COR-L47 (cell line): ENCODE data around the gene GOLGA6D.
"Not testable (repeated sequence)": the region's sequence is repeated elsewhere in the genome, so short reads cannot be mapped to it uniquely, and the experiment has no call there.

Experiments
- DNase-seq: peaks from one replicate; lab custom pipeline; 2025; lab: John Stamatoyannopoulos, UW

The GOLGA6D gene

GRCh38 chr15:75282572-75282971 lies at the start of gene GOLGA6D:
TSS of gene GOLGA6D (plus strand) at chr15:75282835. CDS start at chr15:75282876, 41 bp downstream.
- DNase-seq = not testable (repeated sequence)

- no peak for DNase-seq
These were observed 49.0 kb upstream of the GOLGA6D start for GRCh38 chr15:75233504-75234190.

GRCh38 chr15:75234191-75234810 lies 48.3 kb upstream of the GOLGA6D start:
- DNase-seq = no peak

- DNase-seq = no peak
These were observed 47.5 kb upstream of the GOLGA6D start for GRCh38 chr15:75235051-75235673.

GRCh38 chr15:75235760-75236729 lies 46.6 kb upstream of the GOLGA6D start:
- DNase-seq = no peak

- no peak for DNase-seq
These were observed 45.2 kb upstream of the GOLGA6D start for GRCh38 chr15:75237316-75237982.

GRCh38 chr15:75238150-75238549 lies 44.5 kb upstream of the GOLGA6D start:
- no peak for DNase-seq

- DNase-seq = not testable (repeated sequence)
These were observed 36.9 kb upstream of the GOLGA6D start for GRCh38 chr15:75245741-75246140.

- DNase-seq = not testable (repeated sequence)
These were observed 33.6 kb upstream of the GOLGA6D start for GRCh38 chr15:75248991-75249390.

GRCh38 chr15:75249726-75250125 lies 32.9 kb upstream of the GOLGA6D start:
- no peak for DNase-seq

GRCh38 chr15:75251343-75251742 lies 31.3 kb upstream of the GOLGA6D start:
- DNase-seq = not testable (repeated sequence)

GRCh38 chr15:75252285-75252684 lies 30.4 kb upstream of the GOLGA6D start:
- DNase-seq = not testable (repeated sequence)

GRCh38 chr15:75258034-75258433 lies 24.6 kb upstream of the GOLGA6D start, which contains the start of gene GOLGA6C:
TSS of gene GOLGA6C (plus strand) at chr15:75258334. CDS start at chr15:75258599, 265 bp downstream.
- DNase-seq = not testable (repeated sequence)

GRCh38 chr15:75258620-75259343 lies 23.9 kb upstream of the GOLGA6D start:
- not testable (repeated sequence) for DNase-seq

GRCh38 chr15:75259873-75260272 lies 22.8 kb upstream of the GOLGA6D start:
- DNase-seq = not testable (repeated sequence)

GRCh38 chr15:75273751-75274359 lies 8.8 kb upstream of the GOLGA6D start:
- DNase-seq = not testable (repeated sequence)

- DNase-seq = not testable (repeated sequence)
These were observed 8.0 kb upstream of the GOLGA6D start for GRCh38 chr15:75274509-75275107.

- not testable (repeated sequence) for DNase-seq
These were observed 7.0 kb upstream of the GOLGA6D start for GRCh38 chr15:75275617-75276016.

- not testable (repeated sequence) for DNase-seq
These were observed 4.1 kb upstream of the GOLGA6D start for GRCh38 chr15:75278497-75278896.

GRCh38 chr15:75284152-75284551 lies 1.5 kb downstream of the GOLGA6D start:
- DNase-seq = not testable (repeated sequence)
